Measurements from ENCODE around the gene UGT2B17.
"Not testable (repeated sequence)": the region's sequence is repeated elsewhere in the genome, so short reads cannot be mapped to it uniquely, and the experiment has no call there.

DNA sequence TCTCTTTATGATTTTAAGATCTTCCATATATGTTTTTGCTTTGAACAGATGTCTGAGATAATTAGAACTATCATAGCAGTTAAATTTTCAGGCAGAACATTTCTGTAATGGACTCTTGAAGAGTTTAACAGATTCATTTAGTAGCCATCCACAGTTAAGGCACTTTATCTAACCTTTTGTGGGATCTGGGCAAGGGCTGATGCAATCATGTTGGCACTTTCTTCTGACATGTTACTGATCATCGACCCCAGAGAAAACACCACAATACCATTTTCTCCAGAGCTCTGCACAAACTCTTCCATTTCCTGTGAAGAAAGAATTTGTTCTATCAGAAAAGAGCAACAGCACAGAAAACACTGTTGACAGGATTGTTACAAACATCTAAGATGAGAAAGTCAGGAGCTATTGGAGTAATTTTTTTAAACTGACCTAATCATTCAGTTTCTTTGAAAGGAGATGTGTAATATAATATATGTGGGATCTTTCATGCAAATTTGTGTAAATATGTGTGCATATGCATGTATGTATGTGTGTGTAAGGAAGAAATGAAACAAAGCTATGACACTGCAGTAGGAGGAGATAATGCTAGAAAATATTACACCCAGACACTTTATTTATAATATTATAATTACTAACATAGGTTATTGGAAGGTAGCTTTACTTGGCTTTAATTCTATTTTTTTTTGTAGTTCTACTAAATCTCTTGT lies 15.6 kb downstream of the UGT2B17 start:
- TF ChIP-seq, protein P1, sequence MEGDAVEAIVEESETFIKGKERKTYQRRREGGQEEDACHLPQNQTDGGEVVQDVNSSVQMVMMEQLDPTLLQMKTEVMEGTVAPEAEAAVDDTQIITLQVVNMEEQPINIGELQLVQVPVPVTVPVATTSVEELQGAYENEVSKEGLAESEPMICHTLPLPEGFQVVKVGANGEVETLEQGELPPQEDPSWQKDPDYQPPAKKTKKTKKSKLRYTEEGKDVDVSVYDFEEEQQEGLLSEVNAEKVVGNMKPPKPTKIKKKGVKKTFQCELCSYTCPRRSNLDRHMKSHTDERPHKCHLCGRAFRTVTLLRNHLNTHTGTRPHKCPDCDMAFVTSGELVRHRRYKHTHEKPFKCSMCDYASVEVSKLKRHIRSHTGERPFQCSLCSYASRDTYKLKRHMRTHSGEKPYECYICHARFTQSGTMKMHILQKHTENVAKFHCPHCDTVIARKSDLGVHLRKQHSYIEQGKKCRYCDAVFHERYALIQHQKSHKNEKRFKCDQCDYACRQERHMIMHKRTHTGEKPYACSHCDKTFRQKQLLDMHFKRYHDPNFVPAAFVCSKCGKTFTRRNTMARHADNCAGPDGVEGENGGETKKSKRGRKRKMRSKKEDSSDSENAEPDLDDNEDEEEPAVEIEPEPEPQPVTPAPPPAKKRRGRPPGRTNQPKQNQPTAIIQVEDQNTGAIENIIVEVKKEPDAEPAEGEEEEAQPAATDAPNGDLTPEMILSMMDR (IDR thresholded peaks at IDR 0.05; ENCODE audit: borderline replicate concordance, extremely low read depth, low read length, poor library complexity, severe bottlenecking) = not testable (repeated sequence)
- not testable (repeated sequence) for TF ChIP-seq EZH2 (IDR thresholded peaks at IDR 0.05; ENCODE audit: borderline replicate concordance, low read depth, low read length, severe bottlenecking)

All from DND-41 (cell line).